H1 (cell line): Measurements from ENCODE around the gene PAX5. TPM values are rescaled to one million over a fixed set of nuclear protein-coding genes. Genes with fewer than 3 reads are reported as not detected.

Experiments used
- CTCF ChIA-PET: fragments of 300-600 bp; sonication (Branson Sonifier 250); formaldehyde crosslinking; loops from one replicate; lab custom pipeline; 2021; ENCODE audit not compliant: partially characterized antibody; lab: Charles Lee
- POLR2A ChIA-PET: fragments of 300-600 bp; sonication (Branson Sonifier 250); formaldehyde crosslinking; loops from one replicate; lab custom pipeline; 2021; ENCODE audit warnings: inconsistent platforms; ENCODE audit not compliant: partially characterized antibody; lab: Charles Lee
- DNase-seq, 2 experiments: peaks; one replicate each; pipeline versions ENCODE4 v3.0.0 to v3.0.0-alpha.2; 2010 to 2022; ENCODE audit warnings: low spot score in 2 of 2, low read depth in 1 of 2, mixed read lengths in 1 of 2
- FAIRE-seq: peaks from 2 replicates; lab custom pipeline; 2011; peaks lifted over from hg19 to GRCh38; lab: Jason Lieb, UNC
- H2AFZ ChIP-seq: 2 replicates; pipeline ENCODE4 v1.8.1; 2012; ENCODE audit warnings: low read length, inconsistent platforms
- H2AK5ac ChIP-seq: 2 replicates; pipeline ENCODE4 v1.6.1; 2013; ENCODE audit warnings: low read depth, low read length
- H2BK120ac ChIP-seq: replicated peaks from 2 replicates; pipeline ENCODE3; 2013; ENCODE audit warnings: low read depth, low read length, inconsistent platforms
- H2BK12ac ChIP-seq: 2 replicates; pipeline ENCODE4 v1.6.1; 2013; ENCODE audit warnings: low read depth, low read length
- H2BK15ac ChIP-seq: 2 replicates; pipeline ENCODE4 v1.6.1; 2013; ENCODE audit warnings: low read length
- H2BK20ac ChIP-seq: 2 replicates; pipeline ENCODE4 v1.6.1; 2013; ENCODE audit warnings: low read length
- H2BK5ac ChIP-seq: 2 replicates; pipeline ENCODE4 v1.6.1; 2013; ENCODE audit warnings: low read depth, low read length
- H3K14ac ChIP-seq: 2 replicates; pipeline ENCODE4 v1.6.1; 2013; ENCODE audit warnings: inconsistent platforms; ENCODE audit not compliant: insufficient read length
- H3K18ac ChIP-seq: 2 replicates; pipeline ENCODE4 v1.6.1; 2013; ENCODE audit warnings: low read length; ENCODE audit errors: extremely low read depth
- H3K23ac ChIP-seq: 2 replicates; pipeline ENCODE4 v1.6.1; 2013; ENCODE audit warnings: inconsistent platforms; ENCODE audit not compliant: insufficient read length
- H3K23me2 ChIP-seq: 2 replicates; pipeline ENCODE4 v1.6.1; 2013; ENCODE audit warnings: low read depth, low read length
- H3K27ac ChIP-seq: 2 replicates; pipeline ENCODE4 v1.6.1; 2011; ENCODE audit warnings: low read depth, low read length, inconsistent platforms
- H3K27me3 ChIP-seq, 4 experiments: replicated peaks in 1 of 4; 1 replicate in 1 of 4; 2 replicates in 3 of 4; pipeline versions ENCODE4 v1.6.1 to v1.8.1; 2011 to 2013; ENCODE audit warnings: low read length in 3 of 4, mild to moderate bottlenecking in 3 of 4, inconsistent platforms in 2 of 4, mixed read lengths in 2 of 4, moderate library complexity in 1 of 4; ENCODE audit not compliant: control insufficient read depth in 3 of 4, insufficient read depth in 3 of 4; ENCODE audit errors: extremely low read depth in 1 of 4
- H3K36me3 ChIP-seq, 4 experiments: 2 replicates each; pipeline versions ENCODE4 v1.6.1 to v1.8.1; 2011 to 2013; ENCODE audit warnings: mild to moderate bottlenecking in 4 of 4, low read length in 3 of 4, moderate library complexity in 2 of 4, control low read depth in 1 of 4, inconsistent platforms in 1 of 4; ENCODE audit not compliant: insufficient read depth in 4 of 4, control insufficient read depth in 2 of 4
- H3K4ac ChIP-seq: replicated peaks from 2 replicates; pipeline ENCODE3; 2013; ENCODE audit warnings: low read length, low read depth, mixed read lengths, inconsistent platforms; ENCODE audit not compliant: insufficient read length
- H3K4me1 ChIP-seq, 4 experiments: replicated peaks in 1 of 4; 1 replicate in 1 of 4; 2 replicates in 3 of 4; pipeline versions ENCODE4 v1.6.1 to v1.8.1; 2011 to 2013; ENCODE audit warnings: low read length in 3 of 4, inconsistent platforms in 2 of 4, mixed read lengths in 1 of 4; ENCODE audit not compliant: insufficient read depth in 4 of 4, control insufficient read depth in 3 of 4
- H3K4me2 ChIP-seq, 2 experiments: 2 replicates each; pipeline versions ENCODE4 v1.6.1 to v1.8.1; 2011 to 2013; ENCODE audit warnings: low read depth in 2 of 2, low read length in 2 of 2, control low read depth in 1 of 2, inconsistent platforms in 1 of 2, mild to moderate bottlenecking in 1 of 2; ENCODE audit not compliant: insufficient read depth in 1 of 2
- H3K4me3 ChIP-seq, 4 experiments: fragments of 200-600, 300-600 bp in 1 of 4; sonication (generic), shearing (Covaris generic), sonication (Bioruptor Twin) in 1 of 4; 2 replicates each; pipeline versions ENCODE4 v1.5.1 to v1.8.1; 2011 to 2016; ENCODE audit warnings: low read length in 4 of 4, low read depth in 3 of 4, control low read depth in 2 of 4, inconsistent platforms in 2 of 4, mild to moderate bottlenecking in 2 of 4, mixed read lengths in 1 of 4, moderate library complexity in 1 of 4; ENCODE audit not compliant: insufficient read depth in 2 of 4; ENCODE audit errors: extremely low read depth in 1 of 4
- H3K56ac ChIP-seq: replicated peaks from 2 replicates; pipeline ENCODE3; 2013; ENCODE audit warnings: low read depth, mild to moderate bottlenecking, mixed read lengths, low read length, inconsistent platforms; ENCODE audit not compliant: insufficient read length
- H3K79me1 ChIP-seq: 2 replicates; pipeline ENCODE4 v1.6.1; 2013; ENCODE audit warnings: low read depth, low read length, control low read depth
- H3K79me2 ChIP-seq, 2 experiments: 2 replicates each; pipeline versions ENCODE4 v1.6.1 to v1.8.1; 2012 to 2013; ENCODE audit warnings: low read length in 2 of 2, mild to moderate bottlenecking in 2 of 2, inconsistent platforms in 1 of 2; ENCODE audit not compliant: insufficient read depth in 2 of 2, control insufficient read depth in 1 of 2
- H3K9ac ChIP-seq, 4 experiments: replicated peaks in 1 of 4; 1 replicate in 1 of 4; 2 replicates in 3 of 4; pipeline versions ENCODE4 v1.6.1 to v1.8.1; 2011 to 2013; ENCODE audit warnings: low read depth in 3 of 4, low read length in 3 of 4, control low read depth in 2 of 4, mild to moderate bottlenecking in 2 of 4, moderate library complexity in 2 of 4, inconsistent platforms in 1 of 4; ENCODE audit errors: extremely low read depth in 1 of 4
- H3K9me3 ChIP-seq, 2 experiments: 2 replicates each; pipeline versions ENCODE4 v1.6.1 to v1.8.1; 2012 to 2013; ENCODE audit warnings: mild to moderate bottlenecking in 2 of 2, moderate library complexity in 2 of 2, control low read depth in 1 of 2, inconsistent platforms in 1 of 2, low read depth in 1 of 2, low read length in 1 of 2, mixed read lengths in 1 of 2; ENCODE audit not compliant: insufficient read depth in 2 of 2
- H4K20me1 ChIP-seq, 2 experiments: replicated peaks in 1 of 2; 2 replicates each; pipeline versions ENCODE3 to v1.8.1; 2011 to 2013; ENCODE audit warnings: inconsistent platforms in 2 of 2, low read length in 2 of 2, mild to moderate bottlenecking in 1 of 2; ENCODE audit not compliant: insufficient read depth in 2 of 2, control insufficient read depth in 1 of 2
- H4K5ac ChIP-seq: 2 replicates; pipeline ENCODE4 v1.6.1; 2013; ENCODE audit warnings: low read length, low read depth, mixed read lengths, inconsistent platforms; ENCODE audit not compliant: insufficient read length
- H4K8ac ChIP-seq: 2 replicates; pipeline ENCODE4 v1.8.0; 2013; ENCODE audit warnings: mild to moderate bottlenecking, moderate library complexity, low read length, inconsistent platforms; ENCODE audit not compliant: insufficient read depth; ENCODE audit errors: extremely low read depth
- H4K91ac ChIP-seq: replicated peaks from 2 replicates; pipeline ENCODE3; 2013; ENCODE audit warnings: low read length, mixed read lengths, inconsistent platforms; ENCODE audit not compliant: insufficient read length
- CEBPB ChIP-seq: IDR thresholded peaks from 2 replicates; pipeline ENCODE4 v1.6.1; 2012; ENCODE audit warnings: low read depth, low read length
- E2F6 ChIP-seq: IDR thresholded peaks from 2 replicates; pipeline ENCODE4 v1.6.1; 2012; ENCODE audit warnings: inconsistent platforms
- FOSL1 ChIP-seq: IDR thresholded peaks from 2 replicates; pipeline ENCODE4 v1.6.1; 2011; ENCODE audit warnings: mild to moderate bottlenecking, low read depth, low read length, moderate library complexity; ENCODE audit not compliant: insufficient read depth
- MAX ChIP-seq: IDR thresholded peaks from 2 replicates; pipeline ENCODE4 v1.6.1; 2012; ENCODE audit warnings: inconsistent platforms
- NANOG ChIP-seq: IDR thresholded peaks from 2 replicates; pipeline ENCODE4 v1.6.1; 2011; ENCODE audit warnings: low read length, low read depth, mild to moderate bottlenecking, inconsistent platforms; ENCODE audit not compliant: insufficient read depth, poor library complexity, severe bottlenecking
- POLR2AphosphoS5 ChIP-seq: IDR thresholded peaks from 2 replicates; pipeline ENCODE4 v1.6.1; 2011; ENCODE audit warnings: low read depth, low read length
- RBBP5 ChIP-seq: IDR thresholded peaks from 2 replicates; pipeline ENCODE4 v1.7.1; 2012; ENCODE audit warnings: low read depth, mild to moderate bottlenecking, inconsistent platforms, low read length, moderate library complexity, borderline replicate concordance
- RXRA ChIP-seq: IDR thresholded peaks from 2 replicates; pipeline ENCODE4 v1.6.1; 2011; ENCODE audit warnings: low read depth, mild to moderate bottlenecking, low read length, moderate library complexity; ENCODE audit not compliant: insufficient read depth
- SIN3A ChIP-seq, 2 experiments: IDR thresholded peaks in 1 of 2; conservative IDR thresholded peaks in 1 of 2; 2 replicates each; pipeline ENCODE4 v1.6.1; 2011 to 2012; ENCODE audit warnings: low read length in 2 of 2, improper control_type of control experiment in 1 of 2, low read depth in 1 of 2, mild to moderate bottlenecking in 1 of 2
- SP1 ChIP-seq: IDR thresholded peaks from 2 replicates; pipeline ENCODE4 v1.6.1; 2011; ENCODE audit warnings: low read depth, low read length
- SP4 ChIP-seq: IDR thresholded peaks from 2 replicates; pipeline ENCODE4 v1.6.1; 2012; ENCODE audit warnings: low read length, inconsistent platforms
- TAF7 ChIP-seq: optimal IDR thresholded peaks from 2 replicates; pipeline ENCODE3; 2011; ENCODE audit warnings: low read depth, mild to moderate bottlenecking, inconsistent platforms, low read length, moderate library complexity, borderline replicate concordance
- TEAD4 ChIP-seq: IDR thresholded peaks from 2 replicates; pipeline ENCODE4 v1.6.1; 2012; ENCODE audit warnings: low read depth, low read length, inconsistent platforms, mixed read lengths
- ZNF274 ChIP-seq: IDR thresholded peaks from 2 replicates; pipeline ENCODE4 v1.7.0; 2012; ENCODE audit warnings: low read length, borderline replicate concordance; ENCODE audit errors: extremely low read depth
- WGBS, 2 experiments: shearing (Covaris generic) in 1 of 2; methylation state at CpG; one replicate each; pipeline versions ENCODE4 v1.1.6 to v1.1.7; 2013 to 2015; ENCODE audit warnings: low lambda C conversion rate in 2 of 2, mixed read lengths in 2 of 2, inconsistent platforms in 1 of 2, low coverage in 1 of 2, missing lambda C conversion rate in 1 of 2; ENCODE audit not compliant: insufficient replicate concordance in 2 of 2, insufficient coverage in 1 of 2, insufficient read length in 1 of 2; ENCODE audit errors: extremely low coverage in 1 of 2, missing lambda C conversion rate in 1 of 2; 5-methylcytosine and 5-hydroxymethylcytosine counted together
- polyA plus RNA-seq, 7 experiments: library from polyadenylated mRNA; depleted of rRNA in 3 of 7; stranded (reverse) in 5 of 7; unstranded in 2 of 7; fragments of >200 nt in 5 of 7; fragments of 200-250 nt in 2 of 7; gene quantifications; 1 replicate in 5 of 7; 2 replicates in 1 of 7; 4 replicates in 1 of 7; pipeline versions ENCODE4 v1.2.1 to v1.2.3, GENCODE V29; 2011 to 2013; ENCODE audit warnings: missing spikeins in 2 of 7, mixed read lengths in 2 of 7
- total RNA-seq: library from RNA; stranded (reverse); fragmentation: NEBNext Ultra II Directional; extraction: Animal tissue kit (Norgen Biotek cat#: 25700); gene quantifications from 2 replicates; pipeline ENCODE4 v1.2.1, GENCODE V29; 2021

Gene PAX5
- total and polyA plus RNA-seq, 2 of the 8 experiments (the other 6 are each of a cell fraction or from before 2014, with no cell fraction given), result 0.29 to 0.43 TPM

- Histone ChIP-seq H2BK120ac (no peak overlapping the region), H3K36me3 (no peaks in the 10 kb centered on the region), H2BK12ac (no peak overlapping the region), H3K27ac (no peak overlapping the region), H3K79me1 (no peaks in the 10 kb centered on the region), H3K23me2 (no peaks in the 10 kb centered on the region), H2BK20ac (no peak overlapping the region), H3K9ac (no peak overlapping the region), H3K56ac (no peak overlapping the region), H2BK15ac (no peak overlapping the region), H3K27me3 (no peaks in the 10 kb centered on the region), H3K14ac (no peak overlapping the region), H3K4me2 (no peak overlapping the region), H3K18ac (no peak overlapping the region), H3K79me2 (no peaks in the 10 kb centered on the region), H3K4me3 (no peak overlapping the region), H2BK5ac (no peak overlapping the region), H2AK5ac (no peak overlapping the region), H4K20me1 (no peaks in the 10 kb centered on the region), H3K4me1 (peaks cover 0 to 5% (median 0%) of the 10 kb centered on the region in 4 experiments; a peak in 2 of 7 replicates), H3K4ac (no peak overlapping the region), H3K23ac (no peak overlapping the region), H2AFZ (no peak overlapping the region), H3K9me3 (no peaks in the 10 kb centered on the region), H4K91ac (no peak overlapping the region), H4K8ac (no peak overlapping the region), H4K5ac (no peak overlapping the region)
- FAIRE-seq (no peak), DNase-seq (no peak)
- CTCF ChIA-PET, result interaction anchor here (0.6 to 8.2 kb wide), 13 partner anchors 8 to 404 kb away, joined by 3 to 86 read pairs (median 4); no protein-coding TSS in a partner anchor
- 85% methylated on average over 3 of the region's 3 CpGs; no CpG with 5 or more reads in 1 of the 2 experiments for WGBS, 2 experiments
- POLR2A ChIA-PET, result no interaction called here
- no peak for TF ChIP-seq SIN3A (conservative IDR thresholded peaks at IDR 0.05 in 1 of 2, IDR thresholded peaks at IDR 0.05 in 1 of 2; ENCODE audit: low read depth in 1 of 2, low read length in 2 of 2)
- TF ChIP-seq TEAD4, result no peak
- no peak for TF ChIP-seq ZNF274
- TF ChIP-seq RXRA, result no peak
- no peak for TF ChIP-seq RBBP5
- no peak for TF ChIP-seq E2F6
- TF ChIP-seq CEBPB, result no peak
- no peak for TF ChIP-seq SP1
- no peak for TF ChIP-seq FOSL1
- TF ChIP-seq TAF7, result no peak
- no peak for TF ChIP-seq MAX
- TF ChIP-seq SP4, result no peak
- TF ChIP-seq NANOG, result no peak
- TF ChIP-seq POLR2AphosphoS5, result no peak
Measured at GRCh38 chr9:36800455-36800854, 233.6 kb downstream of the PAX5 start.
